Liver (tissue), 9 donors: ENCODE results near the gene ALPP. TPM values are rescaled to one million over a fixed set of nuclear protein-coding genes. Genes with fewer than 3 reads are reported as not detected.

ENCODE experiments used
- DNase-seq: peaks from one replicate; pipeline ENCODE4 v3.0.0-alpha.2; 2017; ENCODE audit warnings: low spot score
- H3K27ac ChIP-seq, 2 donors: one replicate each; pipeline ENCODE4 v1.7.0; 2013; ENCODE audit warnings: inconsistent platforms in 2 of 2, low read length in 2 of 2, control low read depth in 1 of 2, low read depth in 1 of 2, mild to moderate bottlenecking in 1 of 2
- H3K27me3 ChIP-seq, 4 donors: one replicate each; pipeline versions ENCODE4 v1.6.1 to v1.7.0; 2013; ENCODE audit warnings: low read length in 3 of 4, inconsistent platforms in 1 of 4, mild to moderate bottlenecking in 1 of 4, moderate library complexity in 1 of 4; ENCODE audit not compliant: control insufficient read depth in 4 of 4, insufficient read depth in 4 of 4
- H3K36me3 ChIP-seq, 4 donors: one replicate each; pipeline versions ENCODE4 v1.6.1 to v1.7.0; 2013; ENCODE audit warnings: low read length in 3 of 4, mild to moderate bottlenecking in 3 of 4, low read depth in 1 of 4, moderate library complexity in 1 of 4; ENCODE audit not compliant: control insufficient read depth in 4 of 4, insufficient read depth in 3 of 4
- H3K4me1 ChIP-seq, 4 donors: one replicate each; pipeline versions ENCODE4 v1.6.1 to v1.7.0; 2013; ENCODE audit warnings: low read length in 3 of 4, mild to moderate bottlenecking in 3 of 4, moderate library complexity in 1 of 4; ENCODE audit not compliant: control insufficient read depth in 4 of 4, insufficient read depth in 4 of 4
- H3K4me3 ChIP-seq, 3 donors: one replicate each; pipeline versions ENCODE4 v1.6.1 to v1.7.0; 2013; ENCODE audit warnings: low read length in 3 of 3, control low read depth in 1 of 3, low read depth in 1 of 3, mild to moderate bottlenecking in 1 of 3
- H3K9ac ChIP-seq, 2 donors: one replicate each; pipeline ENCODE4 v1.7.0; 2013; ENCODE audit warnings: low read length in 2 of 2, mild to moderate bottlenecking in 2 of 2, moderate library complexity in 2 of 2, control low read depth in 1 of 2, low read depth in 1 of 2
- H3K9me3 ChIP-seq, 4 donors: one replicate each; pipeline versions ENCODE4 v1.6.1 to v1.7.0; 2013; ENCODE audit warnings: low read length in 3 of 4; ENCODE audit not compliant: control insufficient read depth in 4 of 4
- CTCF ChIP-seq: fragments of 150-350 bp; IDR thresholded peaks from 2 replicates; pipeline ENCODE4 v1.5.1; 2017; ENCODE audit warnings: improper control_type of control experiment, low read depth, low read length; ENCODE audit not compliant: missing input control
- EGR1 ChIP-seq, 2 donors: IDR thresholded peaks; 2 replicates each; pipeline ENCODE4 v1.6.1; 2016 to 2018; ENCODE audit warnings: antibody characterized with exemption in 2 of 2, low read depth in 2 of 2
- FOXA1 ChIP-seq: IDR thresholded peaks from 2 replicates; pipeline ENCODE4 v1.6.1; 2016; ENCODE audit warnings: antibody characterized with exemption
- FOXA2 ChIP-seq: IDR thresholded peaks from 2 replicates; pipeline ENCODE4 v1.6.1; 2016; ENCODE audit warnings: antibody characterized with exemption
- GABPA ChIP-seq, 2 donors: IDR thresholded peaks in 1 of 2; conservative IDR thresholded peaks in 1 of 2; 2 replicates each; pipeline ENCODE4 v1.6.1; 2016; ENCODE audit warnings: antibody characterized with exemption in 2 of 2, mild to moderate bottlenecking in 1 of 2, moderate library complexity in 1 of 2
- HNF4A ChIP-seq, 2 donors: conservative IDR thresholded peaks; 2 replicates each; pipeline ENCODE4 v1.6.1; 2016; ENCODE audit warnings: antibody characterized with exemption in 2 of 2, mild to moderate bottlenecking in 2 of 2
- HNF4G ChIP-seq: IDR thresholded peaks from 2 replicates; pipeline ENCODE4 v1.6.1; 2016; ENCODE audit warnings: antibody characterized with exemption
- JUND ChIP-seq, 2 donors: IDR thresholded peaks; 2 replicates each; pipeline ENCODE4 v1.6.1; 2016; ENCODE audit warnings: antibody characterized with exemption in 2 of 2
- MAX ChIP-seq: IDR thresholded peaks from 2 replicates; pipeline ENCODE4 v1.6.1; 2016; ENCODE audit warnings: antibody characterized with exemption
- NR2F2 ChIP-seq: IDR thresholded peaks from 2 replicates; pipeline ENCODE4 v1.6.1; 2016; ENCODE audit warnings: antibody characterized with exemption
- RAD21 ChIP-seq, 2 donors: IDR thresholded peaks; 2 replicates each; pipeline ENCODE4 v1.6.1; 2016; ENCODE audit warnings: antibody characterized with exemption in 2 of 2, mild to moderate bottlenecking in 2 of 2
- REST ChIP-seq: IDR thresholded peaks from 2 replicates; pipeline ENCODE4 v1.6.1; 2016; ENCODE audit warnings: antibody characterized with exemption, mild to moderate bottlenecking
- RXRA ChIP-seq, 2 donors: IDR thresholded peaks; 2 replicates each; pipeline ENCODE4 v1.6.1; 2017 to 2018; ENCODE audit warnings: antibody characterized with exemption in 2 of 2, mild to moderate bottlenecking in 1 of 2
- SP1 ChIP-seq: IDR thresholded peaks from 2 replicates; pipeline ENCODE4 v1.6.1; 2018; ENCODE audit warnings: antibody characterized with exemption, mild to moderate bottlenecking
- TAF1 ChIP-seq: conservative IDR thresholded peaks from 2 replicates; pipeline ENCODE4 v1.6.1; 2016; ENCODE audit warnings: antibody characterized with exemption, mild to moderate bottlenecking
- WGBS: extraction: QIAGEN DNeasy Blood & Tissue Kit; methylation state at CpG from one replicate; pipeline ENCODE4 v1.1.7; 2013; 5-methylcytosine and 5-hydroxymethylcytosine counted together
- polyA plus RNA-seq, 2 donors: library from polyadenylated mRNA; stranded (reverse) in 1 of 2; unstranded in 1 of 2; fragments of 200-250 nt in 1 of 2; fragments of >200 nt in 1 of 2; fragmentation: Nextera tagmentation in 1 of 2; extraction: Ambion mirVana in 1 of 2; gene quantifications; one replicate each; pipeline versions ENCODE4 v1.2.1 to v1.2.3, GENCODE V29; 2013 to 2015
- total RNA-seq, 2 donors: library from RNA; depleted of rRNA; stranded (reverse); fragments of >200 nt; gene quantifications; one replicate each; pipeline ENCODE4 v1.2.3, GENCODE V29; 2014
- TF ChIP-seq, protein P1 (sequence below): IDR thresholded peaks from 2 replicates; pipeline ENCODE4 v1.6.1; 2016; ENCODE audit warnings: antibody characterized with exemption
- donor health status: healthy.
- donor health status: healthy.
- donor health status: healthy.
- donor health status: healthy.
- donor health status: healthy.

The ALPP gene
- total and polyA plus RNA-seq, 4 donors = not detected

DNA sequence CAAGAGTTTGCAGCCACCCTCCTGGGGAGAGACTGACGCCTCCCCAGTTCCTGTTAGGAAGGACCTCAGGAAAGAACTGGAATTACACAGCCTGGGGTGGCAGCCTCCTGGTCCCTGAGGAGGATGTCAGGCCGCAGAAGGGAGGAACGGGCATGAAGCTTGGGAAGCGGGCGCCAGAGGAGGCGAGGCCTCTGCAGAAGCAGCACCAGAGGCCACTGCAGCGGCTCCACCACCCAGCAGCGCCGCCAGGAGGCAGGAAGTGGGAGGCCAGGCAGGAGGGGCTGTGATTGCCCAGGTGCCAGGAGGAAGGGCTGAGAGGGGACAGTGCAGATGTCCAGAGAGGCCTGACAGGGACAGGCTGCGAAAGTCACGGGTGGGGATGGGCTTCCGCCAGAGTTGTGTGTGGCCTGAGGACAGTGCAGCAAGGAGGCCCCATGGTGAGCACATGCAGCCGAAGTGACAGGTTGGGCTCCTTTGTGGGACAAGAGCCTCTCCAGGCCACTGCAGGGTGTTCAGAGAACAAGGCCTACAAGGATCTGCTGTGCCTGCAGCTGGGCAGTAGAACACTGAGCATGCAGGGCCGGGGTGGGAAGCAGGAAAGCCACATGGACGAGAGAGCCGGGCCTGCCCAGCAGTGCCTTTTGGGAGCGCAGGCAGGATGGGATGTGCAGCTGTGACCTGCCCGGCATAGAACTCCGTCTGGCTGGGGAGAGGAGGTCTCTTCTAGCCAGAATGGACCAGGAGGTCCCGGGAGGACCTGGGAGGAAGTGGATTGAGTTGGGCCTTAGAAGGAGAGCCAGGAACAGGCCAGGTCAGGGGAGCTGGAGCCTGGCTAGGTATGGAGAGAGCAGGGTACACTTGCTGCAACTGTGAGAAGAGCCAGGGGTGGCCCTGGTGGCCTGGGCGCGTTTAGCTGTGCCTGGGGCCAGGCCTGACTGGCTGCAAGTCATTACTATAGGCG lies 39.1 kb upstream of the ALPP start:
- WGBS = 92% methylated on average over 23 of the region's 23 CpGs
- no peaks in the 10 kb centered on the region for H3K27me3 ChIP-seq
- DNase-seq = no peak
- no peak overlapping the region for H3K9ac ChIP-seq
- no peaks in the 10 kb centered on the region for H3K4me1 ChIP-seq
- TF ChIP-seq SP1 (no peak), CTCF (no peak), NR2F2 (no peak), MAX (no peak), HNF4A (conservative IDR thresholded peaks at IDR 0.05) (no peak), GABPA (IDR thresholded peaks at IDR 0.05 in 1 of 2, conservative IDR thresholded peaks at IDR 0.05 in 1 of 2) (no peak), FOXA2 (no peak), RAD21 (IDR thresholded peaks at IDR 0.05) (no peak), RXRA (IDR thresholded peaks at IDR 0.05) (no peak)
- no peaks in the 10 kb centered on the region for H3K9me3 ChIP-seq
- H3K36me3 ChIP-seq = peaks cover 0 to 2% (median 0%) of the 10 kb centered on the region in 4 donors
- H3K27ac ChIP-seq = no peak overlapping the region
- H3K4me3 ChIP-seq = no peak overlapping the region

- 93% methylated on average over 14 of the region's 14 CpGs for WGBS
- TF ChIP-seq JUND (IDR thresholded peaks at IDR 0.05) (no peak), FOXA1 (no peak), RXRA (IDR thresholded peaks at IDR 0.05) (no peak), REST (no peak), HNF4G (no peak), GABPA (IDR thresholded peaks at IDR 0.05 in 1 of 2, conservative IDR thresholded peaks at IDR 0.05 in 1 of 2) (no peak), TAF1 (no peak), FOXA2 (no peak), RAD21 (IDR thresholded peaks at IDR 0.05) (no peak), EGR1 (IDR thresholded peaks at IDR 0.05; ENCODE audit: low read depth in 2 of 2) (no peak)
- TF ChIP-seq, protein P1, sequence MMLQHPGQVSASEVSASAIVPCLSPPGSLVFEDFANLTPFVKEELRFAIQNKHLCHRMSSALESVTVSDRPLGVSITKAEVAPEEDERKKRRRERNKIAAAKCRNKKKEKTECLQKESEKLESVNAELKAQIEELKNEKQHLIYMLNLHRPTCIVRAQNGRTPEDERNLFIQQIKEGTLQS = no peak
- DNase-seq = no peak
- Histone ChIP-seq H3K9ac (no peak overlapping the region), H3K4me3 (no peak overlapping the region), H3K27ac (no peak overlapping the region), H3K36me3 (peaks cover 0 to 2% (median 0%) of the 10 kb centered on the region in 4 donors), H3K27me3 (no peaks in the 10 kb centered on the region), H3K4me1 (no peaks in the 10 kb centered on the region), H3K9me3 (no peaks in the 10 kb centered on the region)
Observed at GRCh38 chr2:232340171-232340935, 38.2 kb upstream of the ALPP start.
